Measurements from ENCODE around the gene ABHD8. TPM values are rescaled to one million over a fixed set of nuclear protein-coding genes. Genes with fewer than 3 reads are reported as not detected.
A peak's percentile ranks its signal among the peaks of the same experiment; 100 is the strongest.

The ABHD8 gene
- total RNA-seq, 1 experiment from 2014 or later, result 13.2 TPM

DNA sequence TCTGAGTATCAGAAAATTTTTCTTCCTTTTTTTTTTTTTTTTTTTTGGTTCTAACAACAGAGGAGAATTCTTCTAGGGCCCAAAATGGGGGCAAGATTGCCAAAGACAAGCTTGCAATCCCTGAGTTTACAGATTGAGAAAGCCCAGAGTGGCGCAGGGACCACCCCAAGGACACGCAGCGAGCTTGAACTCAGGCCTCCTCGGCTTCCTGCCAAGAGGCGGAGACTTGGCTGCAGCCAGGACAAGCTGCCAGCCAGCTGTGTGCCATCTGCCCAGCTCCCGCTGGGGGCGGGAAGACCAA, 1.9 kb upstream of the ABHD8 start:
- DNase-seq (ENCODE audit: low spot score) (no peak), ATAC-seq (no peak)
- Mint-ChIP-seq H3K4me3 (peak overlapping the region; percentile 89), H3K27me3 (ENCODE audit: low read depth) (no peaks in the 10 kb centered on the region), H3K27ac (peak overlapping the region; percentile 81; the same call in 1 of the 2 replicates), H3K36me3 (peaks cover 4% of the 10 kb centered on the region), H3K9me3 (no peaks in the 10 kb centered on the region), H3K4me1 (peaks cover 41% of the 10 kb centered on the region)
- ChIA-PET POLR2A (interaction anchor here (0.5 to 1.3 kb wide), 8 partner anchors 9 to 100 kb away, joined by 3 to 17 read pairs (median 6); partner anchors contain the start of gene BST2), CTCF (interaction anchor here (0.5 to 3.1 kb wide), 24 partner anchors 9 to 272 kb away, joined by 3 to 60 read pairs (median 5); partner anchors contain the start of genes ANKLE1, BABAM1 and USE1)
- TF ChIP-seq ZNF138 (CRISPR knock-in tag; conservative IDR thresholded peaks at IDR 0.05) (no peak), NFE2L1 (CRISPR knock-in tag; IDR thresholded peaks at IDR 0.05) (no peak), JAZF1 (CRISPR knock-in tag; IDR thresholded peaks at IDR 0.05) (no peak), MYBL2 (CRISPR knock-in tag; IDR thresholded peaks at IDR 0.05) (peak; percentile 20; the same call in 1 of the 2 replicates), PRRX2 (CRISPR knock-in tag; IDR thresholded peaks at IDR 0.05) (no peak), ZNF396 (CRISPR knock-in tag; IDR thresholded peaks at IDR 0.05; ENCODE audit: borderline replicate concordance) (no peak), TCF7 (CRISPR knock-in tag; IDR thresholded peaks at IDR 0.05; ENCODE audit: low read depth) (no peak), EMX1 (CRISPR knock-in tag; IDR thresholded peaks at IDR 0.05) (no peak), MXD4 (CRISPR knock-in tag; IDR thresholded peaks at IDR 0.05; ENCODE audit: borderline replicate concordance) (no peak), ZNF416 (CRISPR knock-in tag; IDR thresholded peaks at IDR 0.05) (0 out of 2 replicates have a peak, but pooled peaks have one; percentile 87), ZNF423 (CRISPR knock-in tag; IDR thresholded peaks at IDR 0.05) (peak; percentile 86; the same call in 1 of the 2 replicates), ZNF232 (CRISPR knock-in tag; IDR thresholded peaks at IDR 0.05) (no peak)
- TF ChIP-seq, protein P1, sequence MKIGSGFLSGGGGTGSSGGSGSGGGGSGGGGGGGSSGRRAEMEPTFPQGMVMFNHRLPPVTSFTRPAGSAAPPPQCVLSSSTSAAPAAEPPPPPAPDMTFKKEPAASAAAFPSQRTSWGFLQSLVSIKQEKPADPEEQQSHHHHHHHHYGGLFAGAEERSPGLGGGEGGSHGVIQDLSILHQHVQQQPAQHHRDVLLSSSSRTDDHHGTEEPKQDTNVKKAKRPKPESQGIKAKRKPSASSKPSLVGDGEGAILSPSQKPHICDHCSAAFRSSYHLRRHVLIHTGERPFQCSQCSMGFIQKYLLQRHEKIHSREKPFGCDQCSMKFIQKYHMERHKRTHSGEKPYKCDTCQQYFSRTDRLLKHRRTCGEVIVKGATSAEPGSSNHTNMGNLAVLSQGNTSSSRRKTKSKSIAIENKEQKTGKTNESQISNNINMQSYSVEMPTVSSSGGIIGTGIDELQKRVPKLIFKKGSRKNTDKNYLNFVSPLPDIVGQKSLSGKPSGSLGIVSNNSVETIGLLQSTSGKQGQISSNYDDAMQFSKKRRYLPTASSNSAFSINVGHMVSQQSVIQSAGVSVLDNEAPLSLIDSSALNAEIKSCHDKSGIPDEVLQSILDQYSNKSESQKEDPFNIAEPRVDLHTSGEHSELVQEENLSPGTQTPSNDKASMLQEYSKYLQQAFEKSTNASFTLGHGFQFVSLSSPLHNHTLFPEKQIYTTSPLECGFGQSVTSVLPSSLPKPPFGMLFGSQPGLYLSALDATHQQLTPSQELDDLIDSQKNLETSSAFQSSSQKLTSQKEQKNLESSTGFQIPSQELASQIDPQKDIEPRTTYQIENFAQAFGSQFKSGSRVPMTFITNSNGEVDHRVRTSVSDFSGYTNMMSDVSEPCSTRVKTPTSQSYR (CRISPR knock-in tag; IDR thresholded peaks at IDR 0.05), result no peak
- TF ChIP-seq, protein P2, sequence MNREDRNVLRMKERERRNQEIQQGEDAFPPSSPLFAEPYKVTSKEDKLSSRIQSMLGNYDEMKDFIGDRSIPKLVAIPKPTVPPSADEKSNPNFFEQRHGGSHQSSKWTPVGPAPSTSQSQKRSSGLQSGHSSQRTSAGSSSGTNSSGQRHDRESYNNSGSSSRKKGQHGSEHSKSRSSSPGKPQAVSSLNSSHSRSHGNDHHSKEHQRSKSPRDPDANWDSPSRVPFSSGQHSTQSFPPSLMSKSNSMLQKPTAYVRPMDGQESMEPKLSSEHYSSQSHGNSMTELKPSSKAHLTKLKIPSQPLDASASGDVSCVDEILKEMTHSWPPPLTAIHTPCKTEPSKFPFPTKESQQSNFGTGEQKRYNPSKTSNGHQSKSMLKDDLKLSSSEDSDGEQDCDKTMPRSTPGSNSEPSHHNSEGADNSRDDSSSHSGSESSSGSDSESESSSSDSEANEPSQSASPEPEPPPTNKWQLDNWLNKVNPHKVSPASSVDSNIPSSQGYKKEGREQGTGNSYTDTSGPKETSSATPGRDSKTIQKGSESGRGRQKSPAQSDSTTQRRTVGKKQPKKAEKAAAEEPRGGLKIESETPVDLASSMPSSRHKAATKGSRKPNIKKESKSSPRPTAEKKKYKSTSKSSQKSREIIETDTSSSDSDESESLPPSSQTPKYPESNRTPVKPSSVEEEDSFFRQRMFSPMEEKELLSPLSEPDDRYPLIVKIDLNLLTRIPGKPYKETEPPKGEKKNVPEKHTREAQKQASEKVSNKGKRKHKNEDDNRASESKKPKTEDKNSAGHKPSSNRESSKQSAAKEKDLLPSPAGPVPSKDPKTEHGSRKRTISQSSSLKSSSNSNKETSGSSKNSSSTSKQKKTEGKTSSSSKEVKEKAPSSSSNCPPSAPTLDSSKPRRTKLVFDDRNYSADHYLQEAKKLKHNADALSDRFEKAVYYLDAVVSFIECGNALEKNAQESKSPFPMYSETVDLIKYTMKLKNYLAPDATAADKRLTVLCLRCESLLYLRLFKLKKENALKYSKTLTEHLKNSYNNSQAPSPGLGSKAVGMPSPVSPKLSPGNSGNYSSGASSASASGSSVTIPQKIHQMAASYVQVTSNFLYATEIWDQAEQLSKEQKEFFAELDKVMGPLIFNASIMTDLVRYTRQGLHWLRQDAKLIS (CRISPR knock-in tag; IDR thresholded peaks at IDR 0.05; ENCODE audit: borderline replicate concordance), result no peak
- TF ChIP-seq, protein P3, sequence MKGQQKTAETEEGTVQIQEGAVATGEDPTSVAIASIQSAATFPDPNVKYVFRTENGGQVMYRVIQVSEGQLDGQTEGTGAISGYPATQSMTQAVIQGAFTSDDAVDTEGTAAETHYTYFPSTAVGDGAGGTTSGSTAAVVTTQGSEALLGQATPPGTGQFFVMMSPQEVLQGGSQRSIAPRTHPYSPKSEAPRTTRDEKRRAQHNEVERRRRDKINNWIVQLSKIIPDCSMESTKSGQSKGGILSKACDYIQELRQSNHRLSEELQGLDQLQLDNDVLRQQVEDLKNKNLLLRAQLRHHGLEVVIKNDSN (CRISPR knock-in tag; IDR thresholded peaks at IDR 0.05), result no peak
- TF ChIP-seq, protein P4, sequence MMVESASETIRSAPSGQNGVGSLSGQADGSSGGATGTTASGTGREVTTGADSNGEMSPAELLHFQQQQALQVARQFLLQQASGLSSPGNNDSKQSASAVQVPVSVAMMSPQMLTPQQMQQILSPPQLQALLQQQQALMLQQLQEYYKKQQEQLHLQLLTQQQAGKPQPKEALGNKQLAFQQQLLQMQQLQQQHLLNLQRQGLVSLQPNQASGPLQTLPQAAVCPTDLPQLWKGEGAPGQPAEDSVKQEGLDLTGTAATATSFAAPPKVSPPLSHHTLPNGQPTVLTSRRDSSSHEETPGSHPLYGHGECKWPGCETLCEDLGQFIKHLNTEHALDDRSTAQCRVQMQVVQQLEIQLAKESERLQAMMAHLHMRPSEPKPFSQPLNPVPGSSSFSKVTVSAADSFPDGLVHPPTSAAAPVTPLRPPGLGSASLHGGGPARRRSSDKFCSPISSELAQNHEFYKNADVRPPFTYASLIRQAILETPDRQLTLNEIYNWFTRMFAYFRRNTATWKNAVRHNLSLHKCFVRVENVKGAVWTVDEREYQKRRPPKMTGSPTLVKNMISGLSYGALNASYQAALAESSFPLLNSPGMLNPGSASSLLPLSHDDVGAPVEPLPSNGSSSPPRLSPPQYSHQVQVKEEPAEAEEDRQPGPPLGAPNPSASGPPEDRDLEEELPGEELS (CRISPR knock-in tag; IDR thresholded peaks at IDR 0.05), result peak; percentile 66
- TF ChIP-seq, protein P5, sequence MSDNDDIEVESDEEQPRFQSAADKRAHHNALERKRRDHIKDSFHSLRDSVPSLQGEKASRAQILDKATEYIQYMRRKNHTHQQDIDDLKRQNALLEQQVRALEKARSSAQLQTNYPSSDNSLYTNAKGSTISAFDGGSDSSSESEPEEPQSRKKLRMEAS (CRISPR knock-in tag; IDR thresholded peaks at IDR 0.05), result no peak
- TF ChIP-seq, protein P6, sequence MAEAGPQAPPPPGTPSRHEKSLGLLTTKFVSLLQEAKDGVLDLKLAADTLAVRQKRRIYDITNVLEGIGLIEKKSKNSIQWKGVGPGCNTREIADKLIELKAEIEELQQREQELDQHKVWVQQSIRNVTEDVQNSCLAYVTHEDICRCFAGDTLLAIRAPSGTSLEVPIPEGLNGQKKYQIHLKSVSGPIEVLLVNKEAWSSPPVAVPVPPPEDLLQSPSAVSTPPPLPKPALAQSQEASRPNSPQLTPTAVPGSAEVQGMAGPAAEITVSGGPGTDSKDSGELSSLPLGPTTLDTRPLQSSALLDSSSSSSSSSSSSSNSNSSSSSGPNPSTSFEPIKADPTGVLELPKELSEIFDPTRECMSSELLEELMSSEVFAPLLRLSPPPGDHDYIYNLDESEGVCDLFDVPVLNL (CRISPR knock-in tag; IDR thresholded peaks at IDR 0.05; ENCODE audit: borderline replicate concordance, low read depth), result no peak
- TF ChIP-seq, protein P7, sequence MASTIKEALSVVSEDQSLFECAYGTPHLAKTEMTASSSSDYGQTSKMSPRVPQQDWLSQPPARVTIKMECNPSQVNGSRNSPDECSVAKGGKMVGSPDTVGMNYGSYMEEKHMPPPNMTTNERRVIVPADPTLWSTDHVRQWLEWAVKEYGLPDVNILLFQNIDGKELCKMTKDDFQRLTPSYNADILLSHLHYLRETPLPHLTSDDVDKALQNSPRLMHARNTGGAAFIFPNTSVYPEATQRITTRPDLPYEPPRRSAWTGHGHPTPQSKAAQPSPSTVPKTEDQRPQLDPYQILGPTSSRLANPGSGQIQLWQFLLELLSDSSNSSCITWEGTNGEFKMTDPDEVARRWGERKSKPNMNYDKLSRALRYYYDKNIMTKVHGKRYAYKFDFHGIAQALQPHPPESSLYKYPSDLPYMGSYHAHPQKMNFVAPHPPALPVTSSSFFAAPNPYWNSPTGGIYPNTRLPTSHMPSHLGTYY (CRISPR knock-in tag; IDR thresholded peaks at IDR 0.05), result no peak
- TF ChIP-seq, protein P8, sequence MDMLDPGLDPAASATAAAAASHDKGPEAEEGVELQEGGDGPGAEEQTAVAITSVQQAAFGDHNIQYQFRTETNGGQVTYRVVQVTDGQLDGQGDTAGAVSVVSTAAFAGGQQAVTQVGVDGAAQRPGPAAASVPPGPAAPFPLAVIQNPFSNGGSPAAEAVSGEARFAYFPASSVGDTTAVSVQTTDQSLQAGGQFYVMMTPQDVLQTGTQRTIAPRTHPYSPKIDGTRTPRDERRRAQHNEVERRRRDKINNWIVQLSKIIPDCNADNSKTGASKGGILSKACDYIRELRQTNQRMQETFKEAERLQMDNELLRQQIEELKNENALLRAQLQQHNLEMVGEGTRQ (CRISPR knock-in tag; IDR thresholded peaks at IDR 0.05), result no peak

Data from WTC11 (cell line).